ENCODE measurements around the gene PARP1. TPM values are rescaled to one million over a fixed set of nuclear protein-coding genes. Genes with fewer than 3 reads are reported as not detected.

The PARP1 gene
- total and polyA plus RNA-seq, 2 donors from 2014 or later: 37.9 to 71.1 TPM

DNA sequence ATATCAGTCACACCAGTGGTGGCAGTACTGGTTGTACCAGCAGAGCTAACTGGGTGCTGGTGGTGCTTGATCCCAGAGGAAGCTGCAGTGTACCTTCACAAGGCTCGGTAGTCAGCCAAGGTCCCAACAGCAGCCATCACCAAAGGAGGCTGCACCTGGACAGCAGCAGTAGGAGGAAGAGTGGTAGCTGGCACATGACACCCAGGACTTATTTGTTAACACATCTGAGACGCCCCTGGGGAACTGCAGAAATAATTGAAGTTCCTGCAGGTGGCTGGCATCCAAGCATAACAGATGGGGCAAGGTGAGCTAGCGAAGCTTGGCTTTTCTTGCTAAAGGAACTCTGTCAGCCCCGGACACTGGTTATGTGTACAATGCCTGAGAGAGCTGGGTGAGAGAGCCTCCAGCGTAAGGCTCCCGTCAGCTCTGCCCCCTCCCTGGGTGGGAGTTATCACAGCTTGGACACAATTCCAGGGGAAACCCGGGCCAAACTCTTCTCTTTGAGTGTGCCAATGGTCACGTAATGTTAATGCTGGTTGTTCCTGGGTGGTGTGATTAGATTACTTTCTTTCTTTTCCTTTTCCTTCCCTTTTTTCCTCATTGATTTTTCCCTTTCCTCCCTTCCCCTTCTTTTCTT, 29.1 kb upstream of the PARP1 start:
- DNase-seq (peak in 3 of 5 donors; percentile 41 to 70 (median 62)), FAIRE-seq (no peak)
- no peak overlapping the region for H3K4me3 ChIP-seq (ENCODE audit: low read length in 3 of 3)
- no peak overlapping the region for H3K9ac ChIP-seq (ENCODE audit: low read length in 3 of 3)
- H3K4me1 ChIP-seq (ENCODE audit: control insufficient read depth in 2 of 3, insufficient read depth in 2 of 3, low read depth in 1 of 3, low read length in 3 of 3): no peaks in the 10 kb centered on the region
- H3K27ac ChIP-seq (ENCODE audit: low read depth in 2 of 2, low read length in 2 of 2): no peak overlapping the region
- intact Hi-C loops (cut with DNase I): no loop called here
- H3K36me3 ChIP-seq (ENCODE audit: control insufficient read depth in 2 of 3, insufficient read depth in 3 of 3, low read length in 3 of 3): no peaks in the 10 kb centered on the region
- TF ChIP-seq, protein P1, sequence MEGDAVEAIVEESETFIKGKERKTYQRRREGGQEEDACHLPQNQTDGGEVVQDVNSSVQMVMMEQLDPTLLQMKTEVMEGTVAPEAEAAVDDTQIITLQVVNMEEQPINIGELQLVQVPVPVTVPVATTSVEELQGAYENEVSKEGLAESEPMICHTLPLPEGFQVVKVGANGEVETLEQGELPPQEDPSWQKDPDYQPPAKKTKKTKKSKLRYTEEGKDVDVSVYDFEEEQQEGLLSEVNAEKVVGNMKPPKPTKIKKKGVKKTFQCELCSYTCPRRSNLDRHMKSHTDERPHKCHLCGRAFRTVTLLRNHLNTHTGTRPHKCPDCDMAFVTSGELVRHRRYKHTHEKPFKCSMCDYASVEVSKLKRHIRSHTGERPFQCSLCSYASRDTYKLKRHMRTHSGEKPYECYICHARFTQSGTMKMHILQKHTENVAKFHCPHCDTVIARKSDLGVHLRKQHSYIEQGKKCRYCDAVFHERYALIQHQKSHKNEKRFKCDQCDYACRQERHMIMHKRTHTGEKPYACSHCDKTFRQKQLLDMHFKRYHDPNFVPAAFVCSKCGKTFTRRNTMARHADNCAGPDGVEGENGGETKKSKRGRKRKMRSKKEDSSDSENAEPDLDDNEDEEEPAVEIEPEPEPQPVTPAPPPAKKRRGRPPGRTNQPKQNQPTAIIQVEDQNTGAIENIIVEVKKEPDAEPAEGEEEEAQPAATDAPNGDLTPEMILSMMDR (IDR thresholded peaks at IDR 0.05; ENCODE audit: borderline replicate concordance, extremely low read depth, insufficient read depth): no peak
- H3K9me3 ChIP-seq (ENCODE audit: control insufficient read depth in 2 of 3, insufficient read depth in 1 of 3, low read length in 3 of 3): no peaks in the 10 kb centered on the region
- no peaks in the 10 kb centered on the region for H3K27me3 ChIP-seq (ENCODE audit: control insufficient read depth, insufficient read depth, low read length)

DNA sequence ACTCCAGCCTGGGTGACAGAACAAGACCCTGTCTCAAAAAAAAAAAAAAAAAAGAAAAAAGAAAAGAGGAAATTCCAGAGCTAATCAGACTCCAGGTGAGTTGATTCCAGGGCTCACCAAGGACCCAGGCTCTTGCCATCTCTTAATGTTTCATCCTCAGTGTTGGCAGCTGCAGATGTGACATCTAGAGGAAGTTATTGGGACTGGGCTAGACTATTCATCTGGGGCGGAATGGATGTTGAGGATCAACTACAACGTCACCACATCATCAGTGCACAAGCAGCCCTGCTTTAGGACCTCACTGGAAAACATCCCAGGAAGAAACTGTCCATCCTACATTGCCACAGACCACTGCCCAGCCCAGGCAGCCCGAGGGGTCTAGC, 28.6 kb upstream of the PARP1 start:
- no peak for FAIRE-seq
- intact Hi-C loops (cut with DNase I): no loop called here
- DNase-seq: no peak

DNA sequence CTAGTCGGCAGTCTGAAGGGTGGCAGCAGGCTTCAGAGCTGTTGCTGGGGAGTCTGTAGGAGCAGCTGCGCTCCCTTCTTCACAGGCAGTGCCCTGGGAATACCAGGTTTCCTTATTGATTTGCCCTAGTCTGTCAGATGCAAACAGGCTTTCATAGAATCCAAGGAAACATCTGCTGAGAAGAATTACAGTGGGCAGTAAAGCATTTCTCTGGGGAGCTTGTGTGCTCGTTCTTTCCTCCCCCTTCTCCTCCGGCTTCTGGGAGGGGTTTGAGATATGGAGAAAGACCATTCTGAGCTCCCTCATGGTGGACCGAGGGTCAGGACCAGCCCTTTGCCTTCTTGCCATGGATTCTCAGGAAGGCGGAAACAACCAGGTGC, 25.4 kb upstream of the PARP1 start:
- no peaks in the 10 kb centered on the region for H3K9me3 ChIP-seq (ENCODE audit: control insufficient read depth in 2 of 3, insufficient read depth in 1 of 3, low read length in 3 of 3)
- TF ChIP-seq, protein P1 (IDR thresholded peaks at IDR 0.05; ENCODE audit: borderline replicate concordance, extremely low read depth, insufficient read depth): no peak
- H3K27ac ChIP-seq (ENCODE audit: low read depth in 2 of 2, low read length in 2 of 2): no peak overlapping the region
- FAIRE-seq (no peak), DNase-seq (no peak)
- intact Hi-C loops (cut with DNase I): no loop called here
- no peak overlapping the region for H3K4me3 ChIP-seq (ENCODE audit: low read length in 3 of 3)
- no peaks in the 10 kb centered on the region for H3K36me3 ChIP-seq (ENCODE audit: control insufficient read depth in 2 of 3, insufficient read depth in 3 of 3, low read length in 3 of 3)
- H3K27me3 ChIP-seq (ENCODE audit: control insufficient read depth, insufficient read depth, low read length): no peaks in the 10 kb centered on the region
- H3K4me1 ChIP-seq (ENCODE audit: control insufficient read depth in 2 of 3, insufficient read depth in 2 of 3, low read depth in 1 of 3, low read length in 3 of 3): no peaks in the 10 kb centered on the region
- H3K9ac ChIP-seq (ENCODE audit: low read length in 3 of 3): no peak overlapping the region

More for the DNA sequence above, 28.6 kb upstream of the PARP1 start:
- no peak overlapping the region for H3K9ac ChIP-seq (ENCODE audit: low read length in 3 of 3)
- no peaks in the 10 kb centered on the region for H3K9me3 ChIP-seq (ENCODE audit: control insufficient read depth in 2 of 3, insufficient read depth in 1 of 3, low read length in 3 of 3)
- TF ChIP-seq, protein P1 (IDR thresholded peaks at IDR 0.05; ENCODE audit: borderline replicate concordance, extremely low read depth, insufficient read depth): no peak
- H3K4me3 ChIP-seq (ENCODE audit: low read length in 3 of 3): no peak overlapping the region
- no peaks in the 10 kb centered on the region for H3K36me3 ChIP-seq (ENCODE audit: control insufficient read depth in 2 of 3, insufficient read depth in 3 of 3, low read length in 3 of 3)
- H3K4me1 ChIP-seq (ENCODE audit: control insufficient read depth in 2 of 3, insufficient read depth in 2 of 3, low read depth in 1 of 3, low read length in 3 of 3): no peaks in the 10 kb centered on the region
- H3K27ac ChIP-seq (ENCODE audit: low read depth in 2 of 2, low read length in 2 of 2): no peak overlapping the region
- H3K27me3 ChIP-seq (ENCODE audit: control insufficient read depth, insufficient read depth, low read length): no peaks in the 10 kb centered on the region

Measured in kidney (tissue), 14 donors.